ENCODE measurements around the gene ARSK. TPM values are rescaled to one million over a fixed set of nuclear protein-coding genes. Genes with fewer than 3 reads are reported as not detected.

ARSK gene
- total and polyA plus RNA-seq, 2 of the 13 experiments (the other 11 are each of a cell fraction or from before 2014, with no cell fraction given) = 7.9 TPM

GRCh38 chr5:95620870-95621838 is 66.3 kb downstream of the ARSK start (continued):
- no peak for TF ChIP-seq CEBPZ (IDR thresholded peaks at IDR 0.05; ENCODE audit: low read length)
- TF ChIP-seq RNF2 (conservative IDR thresholded peaks at IDR 0.05; ENCODE audit: low read depth) = peak; percentile 87; the same call in 1 of the 2 replicates
- 0 out of 2 replicates have a peak, but pooled peaks have one; percentile 20 for TF ChIP-seq ZBTB7A (CRISPR knock-in tag; IDR thresholded peaks at IDR 0.05)
- no peak for TF ChIP-seq EZH2 (conservative IDR thresholded peaks at IDR 0.05; ENCODE audit: low read depth, low read length)
- TF ChIP-seq TFDP1 (CRISPR knock-in tag; IDR thresholded peaks at IDR 0.05; ENCODE audit: borderline replicate concordance) = peak; percentile 83
- TF ChIP-seq ZNF256 (CRISPR knock-in tag; conservative IDR thresholded peaks at IDR 0.05) = 0 out of 2 replicates have a peak, but pooled peaks have one; percentile 81
- no peak for TF ChIP-seq ZNF674 (CRISPR knock-in tag; IDR thresholded peaks at IDR 0.05; ENCODE audit: low read depth)
- TF ChIP-seq ZNF260 (CRISPR knock-in tag; IDR thresholded peaks at IDR 0.05; ENCODE audit: borderline replicate concordance, low read depth) = no peak
- peak; percentile 70; the same call in 1 of the 2 replicates for TF ChIP-seq HIVEP1 (CRISPR knock-in tag; IDR thresholded peaks at IDR 0.05)
- TF ChIP-seq PHF5A (CRISPR knock-in tag; IDR thresholded peaks at IDR 0.05; ENCODE audit: low read depth, unreplicated experiment) = no peak
- TF ChIP-seq STAT6 (CRISPR knock-in tag; IDR thresholded peaks at IDR 0.05; ENCODE audit: borderline replicate concordance) = no peak
- peak; percentile 48; the same call in 1 of the 2 replicates for TF ChIP-seq ARID5B (CRISPR knock-in tag; IDR thresholded peaks at IDR 0.05)
- TF ChIP-seq ZKSCAN5 (CRISPR knock-in tag; IDR thresholded peaks at IDR 0.05) = no peak
- no peak for TF ChIP-seq ZSCAN22 (CRISPR knock-in tag; IDR thresholded peaks at IDR 0.05)
- no peak for TF ChIP-seq PHF20 (CRISPR knock-in tag; IDR thresholded peaks at IDR 0.05)
- TF ChIP-seq ZNF264 (CRISPR knock-in tag; IDR thresholded peaks at IDR 0.05) = no peak
- TF ChIP-seq ZNF317 (CRISPR knock-in tag; IDR thresholded peaks at IDR 0.05) = no peak

All from HepG2 (cell line).